ENCODE results near the gene LAD1.

- TF ChIP-seq POLR2A (IDR thresholded peaks at IDR 0.05; ENCODE audit: low read length) = no peak
- no peak for TF ChIP-seq GATA1 (IDR thresholded peaks at IDR 0.05; ENCODE audit: low read depth, low read length)
These were observed 37.8 kb upstream of the LAD1 start for GRCh38 chr1:201436969-201437368.
